Natural killer cell (primary cell): Measurements from ENCODE around the gene COL8A1. TPM values are rescaled to one million over a fixed set of nuclear protein-coding genes. Genes with fewer than 3 reads are reported as not detected.

Experiments used
- ATAC-seq, 3 donors: fragments of 150-1000 bp in 2 of 3; fragments of 200-7000 bp in 1 of 3; cut with Tn5 transposase; 1 replicate in 1 of 3; 2 replicates in 2 of 3; pipeline ENCODE4 v1.10.0; 2021; ENCODE audit warnings: mild to moderate bottlenecking in 2 of 3, moderate library complexity in 2 of 3
- DNase-seq, 2 donors: peaks; one replicate each; pipeline versions ENCODE4 v3.0.0 to v3.0.0-alpha.2; 2013 to 2021; ENCODE audit warnings: mixed read lengths in 1 of 2
- H3K27ac ChIP-seq: one replicate; pipeline ENCODE4 v1.5.1; 2013; ENCODE audit warnings: mild to moderate bottlenecking, low read length
- H3K27me3 ChIP-seq: one replicate; pipeline ENCODE4 v1.6.1; 2013; ENCODE audit warnings: low read length; ENCODE audit not compliant: control insufficient read depth, insufficient read depth
- H3K36me3 ChIP-seq: one replicate; pipeline ENCODE4 v1.6.1; 2013; ENCODE audit warnings: low read length; ENCODE audit not compliant: control insufficient read depth, insufficient read depth
- H3K4me1 ChIP-seq: one replicate; pipeline ENCODE4 v1.6.1; 2013; ENCODE audit warnings: low read length; ENCODE audit not compliant: control insufficient read depth, insufficient read depth
- H3K4me3 ChIP-seq: one replicate; pipeline ENCODE4 v1.5.1; 2013; ENCODE audit warnings: low read length
- H3K9me3 ChIP-seq: one replicate; pipeline ENCODE4 v1.6.1; 2013; ENCODE audit warnings: low read length; ENCODE audit not compliant: control insufficient read depth, insufficient read depth
- H3K27ac Mint-ChIP-seq, 2 donors: one replicate each; pipeline ENCODE4 v1.8.0; 2022; ENCODE audit warnings: mild to moderate bottlenecking in 2 of 2, mixed read lengths in 2 of 2, moderate library complexity in 1 of 2
- H3K27me3 Mint-ChIP-seq, 2 donors: one replicate each; pipeline ENCODE4 v1.8.0; 2022; ENCODE audit warnings: low read depth in 2 of 2, mixed read lengths in 2 of 2
- H3K36me3 Mint-ChIP-seq: one replicate; pipeline ENCODE4 v1.8.0; 2022; ENCODE audit warnings: mixed read lengths
- H3K4me1 Mint-ChIP-seq, 2 donors: one replicate each; pipeline ENCODE4 v1.8.0; 2022; ENCODE audit warnings: mixed read lengths in 2 of 2
- H3K4me3 Mint-ChIP-seq: one replicate; pipeline ENCODE4 v1.8.0; 2022; ENCODE audit warnings: mild to moderate bottlenecking, moderate library complexity, mixed read lengths
- H3K9me3 Mint-ChIP-seq, 2 donors: one replicate each; pipeline ENCODE4 v1.8.0; 2022; ENCODE audit warnings: mixed read lengths in 2 of 2
- WGBS: methylation state at CpG from one replicate; pipeline ENCODE4 v1.1.7; 2013; ENCODE audit warnings: missing lambda C conversion rate; ENCODE audit not compliant: insufficient coverage; 5-methylcytosine and 5-hydroxymethylcytosine counted together
- intact Hi-C: fragments of 100-400 bp; cut with micrococcal nuclease; formaldehyde crosslinking; loops from one replicate; pipeline ENCODE4 v1.14.2; 2022
- total RNA-seq, 4 donors: library from RNA; stranded (reverse); fragments of 120-200 nt in 1 of 4; gene quantifications; one replicate each; pipeline versions ENCODE4 v1.2.3 to v1.2.4, GENCODE V29; 2013 to 2022
- TF ChIP-seq, protein P1 (sequence below): fragments of 200-600 bp; IDR thresholded peaks from one replicate; pipeline ENCODE4 v1.8.0; 2022; ENCODE audit warnings: antibody characterized with exemption

Gene COL8A1
- total RNA-seq, 3 donors from 2014 or later (not counting 1 experiment from before 2014, with no cell fraction given): 0.12 to 0.23 TPM; not detected in 1

DNA sequence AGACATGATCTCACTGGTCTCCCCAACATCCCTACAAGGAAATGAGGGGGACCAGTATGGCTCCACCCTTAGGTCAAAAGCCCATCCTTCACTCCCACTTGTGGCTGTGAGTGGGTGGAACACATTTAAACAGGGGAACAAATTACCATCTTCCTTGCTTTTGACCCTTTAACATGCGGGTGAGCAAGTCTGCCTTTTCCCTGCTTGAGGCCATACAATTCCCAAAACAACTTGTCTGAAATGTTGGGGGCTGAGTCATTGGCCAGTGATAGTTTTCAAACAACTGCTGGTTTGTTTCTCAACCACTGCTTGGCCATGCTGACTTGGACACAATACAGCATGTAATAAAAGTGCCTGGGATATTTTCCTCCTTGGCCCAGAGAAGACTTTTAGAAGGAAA, 39.6 kb downstream of the COL8A1 start:
- ATAC-seq: no peak

DNA sequence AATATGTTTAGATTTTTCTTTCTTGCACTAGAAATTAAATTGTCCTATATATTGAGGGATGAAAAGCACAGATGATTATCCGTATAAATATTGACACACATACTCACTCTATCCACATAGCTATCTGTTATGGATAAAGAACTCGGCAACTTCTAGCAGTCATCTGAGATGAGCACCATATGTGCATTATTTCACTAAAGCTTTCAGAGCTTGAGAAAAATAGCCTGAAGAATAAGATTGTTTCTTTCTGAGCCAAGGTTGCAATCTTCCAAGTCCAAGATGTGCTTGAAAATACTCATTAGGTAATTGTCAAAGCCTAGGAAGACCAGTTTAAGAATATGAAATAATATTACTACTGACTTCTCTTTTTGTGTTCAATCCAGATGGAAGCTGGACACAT, 40.5 kb downstream of the COL8A1 start:
- no peak for ATAC-seq
- Histone ChIP-seq H3K27ac (no peak overlapping the region), H3K36me3 (no peaks in the 10 kb centered on the region), H3K27me3 (no peaks in the 10 kb centered on the region), H3K4me3 (no peak overlapping the region), H3K9me3 (no peaks in the 10 kb centered on the region), H3K4me1 (no peaks in the 10 kb centered on the region)
- H3K36me3 Mint-ChIP-seq: no peaks in the 10 kb centered on the region
- no peak overlapping the region for H3K27ac Mint-ChIP-seq
- H3K9me3 Mint-ChIP-seq: peaks cover 0 to 2% of the 10 kb centered on the region in 2 donors
- intact Hi-C loops: no loop called here
- no peaks in the 10 kb centered on the region for H3K4me1 Mint-ChIP-seq
- no peak for DNase-seq
- WGBS: 95% methylated on average over 2 of the region's 2 CpGs
- no peak overlapping the region for H3K4me3 Mint-ChIP-seq
- no peaks in the 10 kb centered on the region for H3K27me3 Mint-ChIP-seq
- TF ChIP-seq, protein P1, sequence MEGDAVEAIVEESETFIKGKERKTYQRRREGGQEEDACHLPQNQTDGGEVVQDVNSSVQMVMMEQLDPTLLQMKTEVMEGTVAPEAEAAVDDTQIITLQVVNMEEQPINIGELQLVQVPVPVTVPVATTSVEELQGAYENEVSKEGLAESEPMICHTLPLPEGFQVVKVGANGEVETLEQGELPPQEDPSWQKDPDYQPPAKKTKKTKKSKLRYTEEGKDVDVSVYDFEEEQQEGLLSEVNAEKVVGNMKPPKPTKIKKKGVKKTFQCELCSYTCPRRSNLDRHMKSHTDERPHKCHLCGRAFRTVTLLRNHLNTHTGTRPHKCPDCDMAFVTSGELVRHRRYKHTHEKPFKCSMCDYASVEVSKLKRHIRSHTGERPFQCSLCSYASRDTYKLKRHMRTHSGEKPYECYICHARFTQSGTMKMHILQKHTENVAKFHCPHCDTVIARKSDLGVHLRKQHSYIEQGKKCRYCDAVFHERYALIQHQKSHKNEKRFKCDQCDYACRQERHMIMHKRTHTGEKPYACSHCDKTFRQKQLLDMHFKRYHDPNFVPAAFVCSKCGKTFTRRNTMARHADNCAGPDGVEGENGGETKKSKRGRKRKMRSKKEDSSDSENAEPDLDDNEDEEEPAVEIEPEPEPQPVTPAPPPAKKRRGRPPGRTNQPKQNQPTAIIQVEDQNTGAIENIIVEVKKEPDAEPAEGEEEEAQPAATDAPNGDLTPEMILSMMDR: no peak

More for the DNA sequence above, 39.6 kb downstream of the COL8A1 start:
- Histone ChIP-seq H3K9me3 (no peaks in the 10 kb centered on the region), H3K27ac (no peak overlapping the region), H3K27me3 (no peaks in the 10 kb centered on the region), H3K4me1 (no peaks in the 10 kb centered on the region), H3K36me3 (no peaks in the 10 kb centered on the region), H3K4me3 (no peak overlapping the region)
- Mint-ChIP-seq H3K4me3 (no peak overlapping the region), H3K9me3 (peaks cover 0 to 2% of the 10 kb centered on the region in 2 donors), H3K27ac (no peak overlapping the region), H3K36me3 (no peaks in the 10 kb centered on the region), H3K27me3 (no peaks in the 10 kb centered on the region), H3K4me1 (no peaks in the 10 kb centered on the region)
- DNase-seq: no peak
- TF ChIP-seq, protein P1: no peak
- 90% methylated on average over 1 of the region's 1 CpG for WGBS
- intact Hi-C loops: no loop called here

DNA sequence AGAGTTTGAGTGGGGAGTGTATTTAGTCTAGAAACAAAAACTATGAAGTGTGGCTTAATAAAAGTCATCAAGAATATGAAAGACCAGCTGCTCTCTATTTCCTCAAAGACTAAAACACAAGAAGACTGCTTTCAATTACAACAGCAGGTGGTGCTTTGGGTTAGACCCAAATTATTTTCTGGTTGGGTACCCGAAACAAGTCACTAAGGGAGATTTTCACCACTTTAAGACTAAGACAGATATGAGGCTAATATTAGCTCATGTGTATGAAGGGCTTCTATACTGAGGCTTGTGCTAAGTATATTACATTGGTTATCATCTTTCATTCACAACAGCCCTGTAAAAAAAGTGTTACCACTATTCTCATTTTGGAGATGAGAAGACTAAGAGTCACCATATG, 43.1 kb downstream of the COL8A1 start:
- H3K27ac Mint-ChIP-seq: no peak overlapping the region
- H3K36me3 ChIP-seq: no peaks in the 10 kb centered on the region
- no peaks in the 10 kb centered on the region for H3K4me1 ChIP-seq
- H3K27me3 ChIP-seq: no peaks in the 10 kb centered on the region
- TF ChIP-seq, protein P1: no peak
- WGBS: 75% methylated on average over 1 of the region's 1 CpG
- intact Hi-C loops: no loop called here
- no peak overlapping the region for H3K27ac ChIP-seq
- H3K4me3 Mint-ChIP-seq: no peak overlapping the region
- ATAC-seq: no peak
- no peaks in the 10 kb centered on the region for H3K4me1 Mint-ChIP-seq
- no peaks in the 10 kb centered on the region for H3K9me3 ChIP-seq
- peaks cover 0 to 2% of the 10 kb centered on the region in 2 donors for H3K9me3 Mint-ChIP-seq
- no peaks in the 10 kb centered on the region for H3K36me3 Mint-ChIP-seq
- DNase-seq: no peak
- no peak overlapping the region for H3K4me3 ChIP-seq
- no peaks in the 10 kb centered on the region for H3K27me3 Mint-ChIP-seq

DNA sequence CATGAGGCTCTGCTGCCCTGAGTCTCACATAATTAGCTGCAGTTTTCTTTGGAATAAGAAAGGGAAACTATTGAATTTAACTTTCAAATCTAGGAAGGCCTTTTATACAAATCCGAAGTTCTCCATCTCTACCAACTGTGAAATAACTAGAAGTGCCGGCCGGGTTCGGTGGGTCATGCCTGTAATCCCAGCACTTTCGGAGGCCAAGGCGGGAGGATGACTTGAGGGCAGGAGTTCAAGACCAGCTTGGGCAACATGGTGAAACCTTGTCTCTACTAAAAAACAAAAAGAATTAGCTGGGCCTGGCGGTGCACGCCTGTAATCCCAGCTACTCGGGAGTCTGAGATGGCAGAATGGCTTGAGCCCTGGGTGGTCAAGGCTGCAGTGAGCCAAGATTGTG, 43.6 kb downstream of the COL8A1 start:
- H3K9me3 Mint-ChIP-seq: no peaks in the 10 kb centered on the region
- intact Hi-C loops: no loop called here
- DNase-seq: no peak
- no peaks in the 10 kb centered on the region for H3K27me3 ChIP-seq
- H3K27ac ChIP-seq: no peak overlapping the region
- TF ChIP-seq, protein P1: no peak
- no peaks in the 10 kb centered on the region for H3K36me3 ChIP-seq
- no peak for ATAC-seq
- no peaks in the 10 kb centered on the region for H3K27me3 Mint-ChIP-seq
- no peak overlapping the region for H3K27ac Mint-ChIP-seq
- H3K4me3 ChIP-seq: no peak overlapping the region
- 96% methylated on average over 9 of the region's 9 CpGs for WGBS
- no peak overlapping the region for H3K4me3 Mint-ChIP-seq
- no peaks in the 10 kb centered on the region for H3K4me1 ChIP-seq
- H3K4me1 Mint-ChIP-seq: no peaks in the 10 kb centered on the region
- H3K36me3 Mint-ChIP-seq: no peaks in the 10 kb centered on the region
- H3K9me3 ChIP-seq: no peaks in the 10 kb centered on the region
